ENCODE data around the gene TRAIP. TPM values are rescaled to one million over a fixed set of nuclear protein-coding genes. Genes with fewer than 3 reads are reported as not detected.
"Not testable (repeated sequence)": the region's sequence is repeated elsewhere in the genome, so short reads cannot be mapped to it uniquely, and the experiment has no call there.

TRAIP gene
- total RNA-seq, 3 donors from 2014 or later = 12.1 to 19.1 (median 12.6) TPM

DNA sequence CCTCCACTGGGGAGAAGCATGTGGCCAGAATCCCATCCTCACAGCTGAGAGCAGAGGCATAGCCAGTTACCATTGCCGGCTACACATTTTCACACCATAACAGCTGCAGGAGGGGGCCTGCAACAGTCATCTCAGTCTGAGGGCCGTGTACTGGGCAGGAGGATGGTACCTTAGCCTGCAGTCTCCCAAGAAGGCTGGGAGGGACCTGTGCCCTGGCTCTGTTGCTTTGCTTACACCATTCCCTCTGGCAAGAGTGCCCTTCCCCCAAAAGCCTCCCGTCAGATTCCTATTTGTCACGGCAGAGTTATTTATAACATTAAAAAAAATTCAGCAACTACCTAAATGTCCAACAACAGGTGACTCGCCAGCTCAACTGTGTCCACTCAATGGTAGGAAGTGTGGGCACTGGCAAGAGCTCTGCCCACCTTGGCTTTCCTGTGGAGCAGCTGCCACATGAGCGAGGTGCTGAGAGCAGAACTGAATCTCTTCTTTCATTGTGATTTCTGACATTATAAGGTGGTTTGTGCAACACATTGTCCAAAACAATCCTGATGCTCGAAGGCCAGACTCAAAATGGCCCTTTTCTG, 8.9 kb upstream of the TRAIP start:
- Mint-ChIP-seq H3K4me3 (no peak overlapping the region), H3K27me3 (ENCODE audit: low read depth) (peaks cover 36% of the 10 kb centered on the region), H3K4me1 (ENCODE audit: low read depth) (no peaks in the 10 kb centered on the region), H3K9me3 (no peaks in the 10 kb centered on the region), H3K36me3 (ENCODE audit: insufficient read depth) (no peaks in the 10 kb centered on the region)
- DNase-seq (no peak), ATAC-seq (no peak)

DNA sequence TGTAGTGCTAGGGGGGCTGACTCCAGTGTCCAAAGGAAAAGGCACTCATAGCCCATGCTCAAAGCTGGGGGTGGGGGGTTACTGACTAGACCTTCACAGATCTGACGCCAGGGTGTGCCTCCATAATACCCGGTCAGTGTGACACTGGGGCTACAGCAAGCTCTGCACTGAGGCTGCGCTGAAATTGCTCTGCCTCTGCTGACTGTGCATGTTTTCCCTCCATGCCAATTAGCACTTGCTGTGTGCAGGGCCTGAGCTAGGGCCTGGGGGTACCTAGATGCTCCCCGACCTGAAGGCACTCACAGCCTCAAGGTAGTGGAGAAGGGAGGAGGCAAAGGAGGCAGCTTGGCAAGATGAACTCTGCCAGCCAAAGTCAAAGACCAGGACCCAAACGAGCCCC, 8.1 kb upstream of the TRAIP start:
- ATAC-seq (no peak), DNase-seq (no peak)
- peaks cover 35% of the 10 kb centered on the region for H3K27me3 Mint-ChIP-seq (ENCODE audit: low read depth)
- H3K36me3 Mint-ChIP-seq (ENCODE audit: insufficient read depth) = no peaks in the 10 kb centered on the region
- H3K4me1 Mint-ChIP-seq (ENCODE audit: low read depth) = no peaks in the 10 kb centered on the region
- H3K4me3 Mint-ChIP-seq = no peak overlapping the region
- no peaks in the 10 kb centered on the region for H3K9me3 Mint-ChIP-seq

DNA sequence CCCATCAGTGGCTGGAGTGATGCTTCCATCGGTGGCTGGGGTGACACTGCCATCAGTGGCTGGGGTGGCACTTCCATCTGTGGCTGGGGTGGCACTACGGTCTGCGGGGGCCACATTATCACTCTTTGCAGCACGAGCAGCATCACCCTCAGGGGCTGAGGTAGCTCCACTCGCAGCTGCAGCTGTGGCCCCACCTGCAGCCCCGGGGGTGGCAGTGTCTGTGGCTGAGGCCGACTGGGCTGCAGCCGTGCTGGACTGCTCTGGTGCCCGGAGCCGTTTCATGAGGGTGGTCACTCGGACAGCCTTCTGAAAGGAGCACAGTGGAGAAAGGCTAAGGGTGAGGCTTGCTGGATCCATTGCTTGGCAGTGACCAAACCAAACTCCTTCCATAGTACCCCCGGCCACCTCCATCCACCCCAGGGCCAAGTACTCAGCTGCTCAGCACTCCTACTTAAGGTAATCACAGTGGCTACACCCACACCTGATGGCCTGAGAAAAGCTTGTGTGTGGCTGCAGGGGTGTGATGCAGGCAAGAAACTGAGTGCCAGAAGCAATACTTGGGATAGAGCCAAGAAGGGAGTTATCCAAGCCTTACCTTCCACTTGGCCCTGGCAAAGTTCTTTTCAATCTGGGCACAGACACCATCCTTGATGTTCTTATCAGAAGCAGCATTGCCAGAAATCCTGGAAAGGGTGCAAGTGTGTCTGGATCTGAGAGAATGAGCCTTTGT, 3.4 kb upstream of the TRAIP start:
- ATAC-seq (no peak), DNase-seq (no peak)
- peaks cover 9% of the 10 kb centered on the region for H3K4me1 Mint-ChIP-seq (ENCODE audit: low read depth)
- peaks cover 10% of the 10 kb centered on the region for H3K27me3 Mint-ChIP-seq (ENCODE audit: low read depth)
- no peak overlapping the region for H3K4me3 Mint-ChIP-seq
- no peaks in the 10 kb centered on the region for H3K36me3 Mint-ChIP-seq (ENCODE audit: insufficient read depth)
- H3K9me3 Mint-ChIP-seq = no peaks in the 10 kb centered on the region

DNA sequence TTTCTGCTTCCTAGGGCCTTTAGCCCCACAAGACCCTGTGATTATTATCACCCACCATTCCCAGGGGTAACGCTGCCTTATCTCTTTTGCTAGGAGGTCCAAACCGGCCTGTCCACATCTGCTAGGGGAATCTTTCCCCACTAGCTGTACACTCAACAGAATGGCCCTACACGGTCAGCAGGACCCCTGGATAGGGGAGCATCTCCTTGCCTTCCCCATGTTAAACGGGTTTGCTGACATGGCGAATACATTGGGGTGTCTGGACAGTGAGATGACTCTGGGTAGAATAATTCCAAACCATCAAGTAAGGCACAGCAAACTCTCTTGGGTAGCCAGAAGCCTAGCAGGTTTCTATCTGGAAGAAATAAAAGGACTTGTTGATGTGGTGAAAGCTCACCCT, 702 bp downstream of the TRAIP start:
- Mint-ChIP-seq H3K27me3 (ENCODE audit: low read depth) (peaks cover 2% of the 10 kb centered on the region), H3K9me3 (no peaks in the 10 kb centered on the region), H3K36me3 (ENCODE audit: insufficient read depth) (no peaks in the 10 kb centered on the region), H3K4me1 (ENCODE audit: low read depth) (peaks cover 9% of the 10 kb centered on the region), H3K4me3 (peak overlapping the region; percentile 87)
- ATAC-seq (no peak), DNase-seq (no peak)

DNA sequence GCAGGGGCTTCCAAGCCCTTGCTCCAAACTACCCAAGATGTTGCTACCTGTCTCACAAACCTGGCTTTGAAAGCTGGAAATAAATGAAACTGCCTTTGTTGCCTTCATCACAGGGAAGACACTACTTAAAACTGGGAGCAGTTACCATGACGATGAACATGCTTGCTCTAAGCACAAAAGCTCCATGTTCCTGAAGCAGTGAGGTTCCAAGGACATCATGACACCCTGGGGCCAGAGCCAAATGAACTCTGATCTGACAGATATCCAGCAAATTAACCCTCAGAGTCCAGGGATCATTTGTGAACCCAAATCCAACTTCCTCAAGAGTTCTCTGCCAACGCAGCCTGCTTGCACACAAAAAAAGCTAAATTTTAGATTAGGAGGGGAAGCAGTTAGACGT, 10.7 kb downstream of the TRAIP start:
- Mint-ChIP-seq H3K4me3 (no peak overlapping the region), H3K36me3 (ENCODE audit: insufficient read depth) (peaks cover 3% of the 10 kb centered on the region), H3K4me1 (ENCODE audit: low read depth) (no peaks in the 10 kb centered on the region), H3K9me3 (no peaks in the 10 kb centered on the region), H3K27me3 (ENCODE audit: low read depth) (no peaks in the 10 kb centered on the region)
- ATAC-seq (no peak), DNase-seq (no peak)

DNA sequence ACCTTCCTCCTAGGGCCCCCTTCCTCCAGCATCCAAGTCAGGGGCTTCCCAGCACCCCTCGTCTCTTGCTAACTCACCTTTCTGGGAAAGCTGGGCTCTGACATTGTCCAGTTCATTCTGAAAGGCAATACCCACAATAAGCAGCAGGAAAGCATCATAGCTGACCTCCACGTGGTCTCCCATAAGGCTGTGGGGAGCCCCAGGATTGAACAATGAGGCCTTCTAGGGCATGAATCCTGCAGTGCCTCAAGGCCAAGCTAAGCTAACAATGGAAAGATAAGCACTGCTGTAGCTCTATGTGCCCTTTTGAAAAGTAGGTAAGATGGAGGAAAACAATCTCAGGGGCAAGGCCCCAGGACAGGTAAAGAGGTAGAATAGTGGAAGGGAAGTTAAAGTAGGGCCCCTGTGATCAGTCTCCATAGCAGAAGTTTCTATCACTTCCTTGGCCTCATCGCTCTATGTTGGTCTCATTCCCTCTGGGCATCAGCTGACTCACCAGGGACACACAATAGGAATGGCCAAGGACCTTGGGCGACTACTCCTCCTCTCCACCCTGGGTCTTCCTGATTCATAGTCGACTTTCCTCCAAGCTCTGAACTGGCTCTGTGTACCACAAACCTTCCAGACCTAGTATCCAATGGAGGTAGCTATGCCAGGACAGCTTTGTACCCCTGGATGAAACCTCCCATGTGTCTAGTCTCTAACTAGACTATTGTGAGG, 11.7 kb downstream of the TRAIP start:
- no peaks in the 10 kb centered on the region for H3K9me3 Mint-ChIP-seq
- peaks cover 3% of the 10 kb centered on the region for H3K36me3 Mint-ChIP-seq (ENCODE audit: insufficient read depth)
- no peak for DNase-seq
- H3K4me1 Mint-ChIP-seq (ENCODE audit: low read depth) = no peaks in the 10 kb centered on the region
- no peaks in the 10 kb centered on the region for H3K27me3 Mint-ChIP-seq (ENCODE audit: low read depth)
- no peak for ATAC-seq
- H3K4me3 Mint-ChIP-seq = no peak overlapping the region

DNA sequence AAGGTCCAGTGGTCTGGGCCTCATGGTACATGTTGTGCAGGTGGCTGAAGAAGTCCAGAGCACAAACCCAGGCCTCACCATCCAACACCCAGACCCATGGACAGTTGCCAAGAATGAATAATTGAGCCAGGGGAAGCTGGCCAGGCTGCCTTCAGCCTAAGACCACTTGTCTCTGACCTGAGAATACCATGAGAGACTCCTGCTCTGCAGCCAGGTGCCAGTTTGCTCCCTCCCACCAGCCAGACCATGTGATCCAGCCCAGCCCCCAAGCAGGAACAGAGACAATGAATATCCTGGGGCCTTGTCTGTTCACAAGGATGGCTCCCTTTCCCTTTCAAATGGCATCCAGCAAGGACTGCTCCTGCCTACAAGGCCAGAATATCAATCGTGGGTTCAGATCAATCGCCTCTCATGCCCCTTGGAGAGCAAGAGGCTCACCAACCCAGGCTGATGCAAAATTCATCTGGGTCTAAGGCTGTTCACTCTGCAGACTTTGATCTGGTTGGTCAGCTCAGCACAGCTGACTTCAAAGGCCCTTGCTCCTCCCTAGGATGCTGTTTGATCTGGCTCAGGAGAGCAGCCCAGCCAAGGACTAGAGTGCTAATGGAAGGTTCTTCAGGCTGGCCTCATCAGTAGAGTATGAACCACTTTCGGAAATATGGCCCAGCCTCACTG, 13.4 kb downstream of the TRAIP start:
- Mint-ChIP-seq H3K36me3 (ENCODE audit: insufficient read depth) (peaks cover 3% of the 10 kb centered on the region), H3K27me3 (ENCODE audit: low read depth) (no peaks in the 10 kb centered on the region), H3K4me3 (no peak overlapping the region), H3K9me3 (no peaks in the 10 kb centered on the region), H3K4me1 (ENCODE audit: low read depth) (no peaks in the 10 kb centered on the region)
- DNase-seq (no peak), ATAC-seq (no peak)

DNA sequence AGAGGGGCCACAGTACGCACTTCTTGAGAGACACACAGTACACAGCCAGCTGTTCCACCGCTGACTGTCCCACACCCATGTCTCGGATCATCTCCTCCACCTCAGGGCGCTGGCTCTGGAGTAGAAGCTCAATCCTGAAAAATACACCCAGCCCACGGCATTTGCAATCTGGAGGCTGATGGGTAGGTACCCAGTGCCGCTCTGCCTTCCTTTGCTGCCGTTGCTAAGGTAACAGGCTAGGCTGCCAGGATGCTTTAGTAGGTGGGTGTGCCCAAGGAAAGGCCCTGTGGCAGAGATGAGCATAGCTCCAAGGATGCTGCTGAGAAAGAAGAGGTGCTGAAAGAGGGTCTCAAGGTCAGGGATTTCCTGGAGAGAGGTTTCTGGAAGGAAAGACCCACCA, 14.6 kb downstream of the TRAIP start:
- Mint-ChIP-seq H3K27me3 (ENCODE audit: low read depth) (no peaks in the 10 kb centered on the region), H3K9me3 (no peaks in the 10 kb centered on the region), H3K4me3 (no peak overlapping the region), H3K36me3 (ENCODE audit: insufficient read depth) (peaks cover 2% of the 10 kb centered on the region), H3K4me1 (ENCODE audit: low read depth) (no peaks in the 10 kb centered on the region)
- DNase-seq (no peak), ATAC-seq (no peak)

DNA sequence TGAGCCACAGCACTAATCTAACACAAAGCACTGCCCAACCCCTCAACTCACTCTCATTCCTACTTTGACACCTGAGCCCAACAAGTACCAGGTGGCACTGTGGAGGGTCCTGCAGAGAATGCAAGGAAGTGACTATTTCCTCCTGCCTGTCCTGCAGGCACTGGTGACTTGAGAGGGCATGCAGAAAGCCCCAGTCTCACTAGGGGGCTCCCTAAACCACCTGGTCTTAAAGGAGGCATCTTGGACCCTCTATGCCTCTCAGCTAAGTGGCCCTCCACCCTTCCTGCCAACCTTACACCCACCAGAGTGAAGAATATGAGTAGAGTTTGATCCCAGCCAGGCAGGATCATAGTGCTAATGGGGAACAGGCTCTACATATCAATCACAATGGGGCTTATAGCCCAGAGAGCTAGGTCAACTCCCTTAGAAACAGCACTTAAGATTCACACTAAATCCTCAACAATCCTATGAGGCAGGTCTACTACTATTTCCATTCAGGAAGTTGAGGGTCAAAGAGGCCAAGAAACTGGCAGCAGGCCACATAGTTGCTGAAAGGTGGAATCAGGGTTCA, 15.2 kb downstream of the TRAIP start:
- Mint-ChIP-seq H3K27me3 (ENCODE audit: low read depth) (no peaks in the 10 kb centered on the region), H3K9me3 (no peaks in the 10 kb centered on the region), H3K4me1 (ENCODE audit: low read depth) (no peaks in the 10 kb centered on the region), H3K4me3 (no peak overlapping the region), H3K36me3 (ENCODE audit: insufficient read depth) (peaks cover 2% of the 10 kb centered on the region)
- ATAC-seq = peak in 1 of 2 donors; percentile 23
- DNase-seq = no peak

DNA sequence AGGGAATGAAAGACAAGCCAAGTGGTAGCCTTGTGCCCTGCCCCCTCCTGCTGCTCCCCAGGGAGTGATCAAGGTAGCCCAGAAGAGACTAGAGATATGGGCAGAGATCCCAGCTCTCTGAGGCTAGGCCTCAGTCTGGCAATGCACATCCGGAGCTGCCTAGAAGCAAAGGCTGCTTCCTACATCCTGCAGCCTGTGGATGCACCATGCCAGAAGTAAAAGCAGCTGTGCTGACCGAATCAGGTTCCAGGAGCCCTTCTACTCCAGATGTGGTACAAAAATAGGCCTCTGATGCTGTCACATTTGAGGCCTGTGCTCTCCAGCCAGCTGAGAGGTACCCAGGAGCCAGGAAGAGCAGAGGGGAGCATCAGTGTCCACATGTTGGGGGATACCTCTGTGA, 16.0 kb downstream of the TRAIP start:
- Mint-ChIP-seq H3K36me3 (ENCODE audit: insufficient read depth) (no peaks in the 10 kb centered on the region), H3K27me3 (ENCODE audit: low read depth) (no peaks in the 10 kb centered on the region), H3K9me3 (no peaks in the 10 kb centered on the region), H3K4me1 (ENCODE audit: low read depth) (no peaks in the 10 kb centered on the region), H3K4me3 (no peak overlapping the region)
- ATAC-seq = no peak
- DNase-seq = no peak

DNA sequence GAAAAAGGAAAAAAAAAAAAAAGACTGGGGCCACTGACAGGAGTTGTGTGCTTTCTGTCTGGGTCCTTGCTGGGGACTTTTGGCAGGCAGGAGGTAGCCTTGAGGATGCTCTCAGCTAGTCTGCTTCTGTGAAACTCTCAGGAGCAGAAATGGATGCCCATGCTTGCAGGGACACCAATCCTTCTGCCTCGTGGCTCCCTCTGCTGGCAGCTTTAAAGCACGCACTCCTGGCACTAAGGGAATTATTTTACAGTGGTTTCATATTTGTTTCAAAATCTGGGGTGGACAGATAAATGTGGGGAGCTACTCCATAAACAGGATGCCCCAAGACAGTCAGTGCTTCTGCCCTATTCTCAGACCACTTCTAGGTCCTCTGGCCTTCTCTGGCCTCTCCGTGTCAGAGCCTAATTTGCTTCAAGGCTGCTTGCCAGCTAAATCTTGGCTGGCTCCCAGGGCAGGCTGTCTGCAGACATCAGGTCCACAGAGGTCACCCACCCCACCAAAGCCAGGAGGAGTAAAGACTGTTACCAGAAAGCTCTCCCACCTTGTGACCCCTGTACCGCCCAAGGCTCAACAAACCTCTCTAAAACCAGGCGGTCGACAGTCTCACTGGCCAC, 17.1 kb downstream of the TRAIP start:
- ATAC-seq = peak; percentile 90 to 91
- H3K4me3 Mint-ChIP-seq = no peak overlapping the region
- peaks cover 3% of the 10 kb centered on the region for H3K36me3 Mint-ChIP-seq (ENCODE audit: insufficient read depth)

DNA sequence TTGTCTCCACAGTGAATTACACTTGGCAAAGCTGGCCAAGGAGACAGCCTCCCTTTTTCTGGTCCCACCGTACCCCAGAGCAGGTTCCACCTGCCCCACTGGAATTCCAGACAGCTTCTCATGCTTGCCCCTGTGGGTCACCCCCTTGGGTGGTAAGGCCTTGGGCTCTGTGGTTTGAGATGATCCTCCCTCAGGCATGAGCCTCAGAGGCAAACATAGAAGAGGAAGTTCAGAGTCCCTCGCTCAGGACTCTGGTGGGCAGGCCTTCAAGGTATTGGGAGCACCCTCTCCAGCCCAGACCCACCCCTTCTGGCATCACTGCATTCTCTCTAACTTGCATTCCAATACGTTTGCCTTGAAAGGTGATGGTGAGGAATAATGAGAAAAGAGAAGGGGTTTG, 25.0 kb downstream of the TRAIP start:
- no peaks in the 10 kb centered on the region for H3K9me3 Mint-ChIP-seq
- no peaks in the 10 kb centered on the region for H3K4me1 Mint-ChIP-seq (ENCODE audit: low read depth)
- H3K36me3 Mint-ChIP-seq (ENCODE audit: insufficient read depth) = peaks cover 3% of the 10 kb centered on the region
- H3K27me3 Mint-ChIP-seq (ENCODE audit: low read depth) = no peaks in the 10 kb centered on the region
- ATAC-seq (no peak), DNase-seq (no peak)
- no peak overlapping the region for H3K4me3 Mint-ChIP-seq

More for the DNA sequence above, 17.1 kb downstream of the TRAIP start:
- peak; percentile 78 for DNase-seq
- no peaks in the 10 kb centered on the region for H3K27me3 Mint-ChIP-seq (ENCODE audit: low read depth)
- H3K4me1 Mint-ChIP-seq (ENCODE audit: low read depth) = no peaks in the 10 kb centered on the region
- no peaks in the 10 kb centered on the region for H3K9me3 Mint-ChIP-seq

DNA sequence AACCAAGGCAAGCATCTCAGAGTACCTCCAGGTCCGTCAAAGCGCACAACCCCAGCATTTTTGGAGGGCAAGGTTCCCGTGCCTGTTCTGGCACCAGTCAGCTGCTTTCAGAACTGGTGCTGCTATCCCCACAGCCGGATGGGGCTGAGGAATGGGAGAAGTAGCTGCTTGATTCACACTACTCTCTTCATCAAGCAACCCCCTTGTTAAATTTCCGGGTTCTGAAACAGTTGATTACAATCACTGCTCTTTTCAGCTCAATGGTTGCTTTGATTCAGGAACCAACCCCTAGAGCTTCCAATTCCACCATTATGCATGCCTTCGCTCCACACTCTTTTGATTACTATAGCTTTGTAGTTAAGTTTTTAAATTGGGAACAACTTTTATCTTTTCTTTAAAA, 30.3 kb downstream of the TRAIP start:
- DNase-seq (no peak), ATAC-seq (no peak)
- no peaks in the 10 kb centered on the region for H3K36me3 Mint-ChIP-seq (ENCODE audit: insufficient read depth)
- no peaks in the 10 kb centered on the region for H3K4me1 Mint-ChIP-seq (ENCODE audit: low read depth)
- no peak overlapping the region for H3K4me3 Mint-ChIP-seq
- H3K9me3 Mint-ChIP-seq = no peaks in the 10 kb centered on the region
- H3K27me3 Mint-ChIP-seq (ENCODE audit: low read depth) = no peaks in the 10 kb centered on the region

DNA sequence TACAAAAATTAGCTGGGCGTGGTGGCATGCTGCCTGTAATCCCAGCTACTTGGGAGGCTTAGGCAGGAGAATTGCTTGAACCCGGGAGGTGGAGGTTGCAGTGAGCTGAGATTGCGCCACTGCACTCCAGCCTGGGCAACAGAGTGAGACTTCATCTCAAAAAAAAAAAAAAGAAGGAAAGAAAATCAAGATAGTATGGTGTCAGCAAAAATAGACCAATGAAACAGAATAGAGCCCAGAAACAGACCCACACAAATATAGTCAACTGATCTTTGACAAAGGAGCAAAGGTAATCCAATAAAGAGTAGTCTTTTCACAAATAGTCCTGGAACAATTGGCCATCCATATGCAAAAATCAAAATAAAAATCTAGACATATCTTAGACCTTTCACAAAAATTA, 33.2 kb downstream of the TRAIP start:
- DNase-seq; H3K27me3 Mint-ChIP-seq (ENCODE audit: low read depth); H3K4me1 Mint-ChIP-seq (ENCODE audit: low read depth); H3K4me3 Mint-ChIP-seq; ATAC-seq; H3K9me3 Mint-ChIP-seq; H3K36me3 Mint-ChIP-seq (ENCODE audit: insufficient read depth): not testable (repeated sequence)
